EH (cell line): ENCODE data around the gene CATSPERB.
A peak's percentile ranks its signal among the peaks of the same experiment; 100 is the strongest.
"Not testable (repeated sequence)": the region's sequence is repeated elsewhere in the genome, so short reads cannot be mapped to it uniquely, and the experiment has no call there.

ENCODE experiments used
- DNase-seq: peaks from one replicate; pipeline ENCODE4 v3.0.0-alpha.2; 2015; ENCODE audit warnings: low read depth

The CATSPERB gene

GRCh38 chr14:91731986-91732385 lies at the start of gene CATSPERB:
Gene CATSPERB (minus strand): TSS chr14:91732086. CDS start chr14:91729479, 2,607 bp downstream.
- DNase-seq: no peak

- no peak for DNase-seq
Measured at GRCh38 chr14:91780452-91780851, 48.6 kb upstream of the CATSPERB start.

GRCh38 chr14:91778217-91778616 lies 46.3 kb upstream of the CATSPERB start:
- no peak for DNase-seq

GRCh38 chr14:91774140-91775096 lies 42.5 kb upstream of the CATSPERB start:
- DNase-seq: no peak

- no peak for DNase-seq
Measured at GRCh38 chr14:91770185-91770584, 38.3 kb upstream of the CATSPERB start.

- peak; percentile 3 for DNase-seq
Measured at GRCh38 chr14:91755570-91756295, 23.8 kb upstream of the CATSPERB start.

- no peak for DNase-seq
Measured at GRCh38 chr14:91754819-91755218, 22.9 kb upstream of the CATSPERB start.

GRCh38 chr14:91754185-91754584 lies 22.3 kb upstream of the CATSPERB start:
- no peak for DNase-seq

- no peak for DNase-seq
Measured at GRCh38 chr14:91753501-91754128, 21.7 kb upstream of the CATSPERB start.

GRCh38 chr14:91752961-91753360 lies 21.1 kb upstream of the CATSPERB start:
- no peak for DNase-seq

GRCh38 chr14:91751719-91752118 lies 19.8 kb upstream of the CATSPERB start:
- DNase-seq: no peak

GRCh38 chr14:91750634-91751198 lies 18.8 kb upstream of the CATSPERB start:
- DNase-seq: no peak

GRCh38 chr14:91749868-91750267 lies 18.0 kb upstream of the CATSPERB start:
- DNase-seq: no peak

- no peak for DNase-seq
Measured at GRCh38 chr14:91748049-91748448, 16.2 kb upstream of the CATSPERB start.

GRCh38 chr14:91745344-91745743 lies 13.5 kb upstream of the CATSPERB start:
- DNase-seq: no peak

GRCh38 chr14:91744068-91744480 lies 12.2 kb upstream of the CATSPERB start:
- no peak for DNase-seq

GRCh38 chr14:91743305-91743653 lies 11.4 kb upstream of the CATSPERB start:
- no peak for DNase-seq

- no peak for DNase-seq
Measured at GRCh38 chr14:91742621-91743304, 10.9 kb upstream of the CATSPERB start.

GRCh38 chr14:91739867-91740266 lies 8.0 kb upstream of the CATSPERB start:
- DNase-seq: not testable (repeated sequence)

GRCh38 chr14:91737619-91738018 lies 5.7 kb upstream of the CATSPERB start:
- no peak for DNase-seq

- no peak for DNase-seq
Measured at GRCh38 chr14:91732859-91733477, 1.1 kb upstream of the CATSPERB start.
